Stimulated activated CD4-positive, alpha-beta T cell treated with anti-CD3 and anti-CD28 coated beads, Interleukin-2, amount 100 ng/mL, for 24 hours (primary cell): ENCODE results near the gene PODXL.

Source experiments
- DNase-seq, 2 donors: peaks; one replicate each; pipeline ENCODE4 v3.0.0-alpha.2; 2020

Gene PODXL

GRCh38 chr7:131556053-131556908 is at the start of gene PODXL:
Gene PODXL, minus strand, starts transcription at chr7:131556628. Its CDS starts 269 bp downstream, at chr7:131556359.
- peak; percentile 39 to 66 for DNase-seq

- no peak for DNase-seq
These were observed 49.0 kb upstream of the PODXL start for GRCh38 chr7:131605280-131605878.

- DNase-seq: no peak
These were observed 48.4 kb upstream of the PODXL start for GRCh38 chr7:131604841-131605279.

- DNase-seq: no peak
These were observed 47.5 kb upstream of the PODXL start for GRCh38 chr7:131603932-131604331.

GRCh38 chr7:131602994-131603372 is 46.6 kb upstream of the PODXL start:
- DNase-seq: no peak

- DNase-seq: no peak
These were observed 46.0 kb upstream of the PODXL start for GRCh38 chr7:131602304-131602993.

GRCh38 chr7:131600085-131600881 is 43.9 kb upstream of the PODXL start:
- DNase-seq: no peak

- DNase-seq: no peak
These were observed 40.4 kb upstream of the PODXL start for GRCh38 chr7:131596785-131597184.

- DNase-seq: no peak
These were observed 39.3 kb upstream of the PODXL start for GRCh38 chr7:131595699-131596098.

- DNase-seq: no peak
These were observed 35.4 kb upstream of the PODXL start for GRCh38 chr7:131591687-131592319.

- no peak for DNase-seq
These were observed 31.0 kb upstream of the PODXL start for GRCh38 chr7:131587315-131587923.

- no peak for DNase-seq
These were observed 30.3 kb upstream of the PODXL start for GRCh38 chr7:131586759-131587158.

- DNase-seq: no peak
These were observed 29.8 kb upstream of the PODXL start for GRCh38 chr7:131586259-131586658.

GRCh38 chr7:131583430-131583829 is 27.0 kb upstream of the PODXL start:
- no peak for DNase-seq

GRCh38 chr7:131581241-131582051 is 25.0 kb upstream of the PODXL start:
- no peak for DNase-seq

GRCh38 chr7:131578602-131579001 is 22.2 kb upstream of the PODXL start:
- DNase-seq: no peak

GRCh38 chr7:131574741-131575140 is 18.3 kb upstream of the PODXL start:
- DNase-seq: no peak

- DNase-seq: no peak
These were observed 14.0 kb upstream of the PODXL start for GRCh38 chr7:131570401-131570800.

- DNase-seq: no peak
These were observed 12.5 kb upstream of the PODXL start for GRCh38 chr7:131568970-131569369.

GRCh38 chr7:131568510-131568909 is 12.1 kb upstream of the PODXL start:
- no peak for DNase-seq

- no peak for DNase-seq
These were observed 8.2 kb upstream of the PODXL start for GRCh38 chr7:131564640-131565039.
